COLO668 (cell line): ENCODE data around the gene PANK2.

Experiments
- DNase-seq: peaks from one replicate; lab custom pipeline; 2025; ENCODE audit not compliant: unreplicated experiment; lab: John Stamatoyannopoulos, UW

The PANK2 gene

DNA sequence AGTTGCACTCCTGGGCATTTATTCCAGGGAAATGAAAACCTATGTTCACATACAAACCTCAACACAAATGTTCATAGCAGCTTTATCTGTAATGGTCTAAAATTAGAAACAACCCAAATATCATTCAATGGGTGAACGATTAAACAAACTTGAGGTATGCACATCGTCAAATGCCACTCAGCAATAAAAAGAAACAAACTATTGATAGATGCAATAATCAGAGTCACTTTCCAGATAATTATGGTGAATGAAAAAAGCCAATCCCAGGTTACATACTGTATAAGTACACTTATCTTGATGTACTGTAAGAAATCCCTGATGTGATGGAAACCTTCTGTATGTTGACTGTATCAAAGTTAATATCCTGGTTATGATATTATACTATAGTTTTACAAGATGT is 87.3 kb downstream of the PANK2 start:
- DNase-seq: no peak
